ENCODE measurements around the gene EXOC6B. TPM values are rescaled to one million over a fixed set of nuclear protein-coding genes. Genes with fewer than 3 reads are reported as not detected.

EXOC6B gene
- total RNA-seq, 1 experiment from 2014 or later, result 34.3 TPM

DNA sequence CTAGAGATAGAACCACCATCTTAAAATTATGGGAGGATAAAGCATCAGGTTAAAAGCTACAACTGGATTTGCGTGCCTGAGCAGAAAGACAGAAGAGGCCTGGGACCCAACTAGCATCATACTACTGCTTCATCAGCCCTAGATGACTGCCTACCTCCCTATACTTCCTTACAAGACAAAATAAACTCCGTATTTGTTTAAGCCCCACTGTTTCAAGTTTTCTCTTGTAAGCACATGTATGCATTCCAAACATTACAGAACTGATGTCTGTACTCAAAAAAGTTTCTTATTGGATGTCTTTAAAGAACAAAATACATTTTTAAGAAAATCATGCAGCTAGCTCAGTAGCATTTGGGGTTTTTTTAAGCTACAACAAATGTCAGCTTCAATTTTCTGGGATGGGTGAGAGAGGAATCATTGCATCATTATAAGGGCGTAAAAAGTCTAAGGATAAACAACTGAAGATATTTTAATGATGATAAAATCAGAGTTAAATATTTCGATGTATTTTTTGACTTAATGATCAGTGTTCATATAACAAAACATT lies 213.1 kb downstream of the EXOC6B start:
- Histone ChIP-seq H3K36me3 (ENCODE audit: low read depth) (no peaks in the 10 kb centered on the region), H3K9me2 (ENCODE audit: insufficient read depth) (no peaks in the 10 kb centered on the region; the same call in 1 of the 2 replicates), H3K79me2 (ENCODE audit: low read depth) (no peaks in the 10 kb centered on the region), H3K4me3 (no peak overlapping the region), H4K20me1 (ENCODE audit: insufficient read depth) (no peaks in the 10 kb centered on the region), H3K9me3 (ENCODE audit: insufficient read depth, low read depth) (no peaks in the 10 kb centered on the region), H3F3A (ENCODE audit: insufficient read depth, low read depth) (no peaks in the 10 kb centered on the region), H3K27ac (no peak overlapping the region), H3K27me3 (ENCODE audit: insufficient read depth, low read depth) (no peaks in the 10 kb centered on the region), H3K4me1 (replicated peaks; ENCODE audit: insufficient read depth) (no peaks in the 10 kb centered on the region), H3K4me2 (no peak overlapping the region), H2AFZ (no peak overlapping the region)
- ChIA-PET CTCF (no interaction called here), POLR2A (ENCODE audit: unreplicated experiment) (no interaction called here)
- intact Hi-C loops (cut with micrococcal nuclease; ENCODE audit: unreplicated experiment), result no loop called here
- TF ChIP-seq, protein P1, sequence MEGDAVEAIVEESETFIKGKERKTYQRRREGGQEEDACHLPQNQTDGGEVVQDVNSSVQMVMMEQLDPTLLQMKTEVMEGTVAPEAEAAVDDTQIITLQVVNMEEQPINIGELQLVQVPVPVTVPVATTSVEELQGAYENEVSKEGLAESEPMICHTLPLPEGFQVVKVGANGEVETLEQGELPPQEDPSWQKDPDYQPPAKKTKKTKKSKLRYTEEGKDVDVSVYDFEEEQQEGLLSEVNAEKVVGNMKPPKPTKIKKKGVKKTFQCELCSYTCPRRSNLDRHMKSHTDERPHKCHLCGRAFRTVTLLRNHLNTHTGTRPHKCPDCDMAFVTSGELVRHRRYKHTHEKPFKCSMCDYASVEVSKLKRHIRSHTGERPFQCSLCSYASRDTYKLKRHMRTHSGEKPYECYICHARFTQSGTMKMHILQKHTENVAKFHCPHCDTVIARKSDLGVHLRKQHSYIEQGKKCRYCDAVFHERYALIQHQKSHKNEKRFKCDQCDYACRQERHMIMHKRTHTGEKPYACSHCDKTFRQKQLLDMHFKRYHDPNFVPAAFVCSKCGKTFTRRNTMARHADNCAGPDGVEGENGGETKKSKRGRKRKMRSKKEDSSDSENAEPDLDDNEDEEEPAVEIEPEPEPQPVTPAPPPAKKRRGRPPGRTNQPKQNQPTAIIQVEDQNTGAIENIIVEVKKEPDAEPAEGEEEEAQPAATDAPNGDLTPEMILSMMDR (conservative IDR thresholded peaks at IDR 0.05), result no peak
- TF ChIP-seq EZH2 (IDR thresholded peaks at IDR 0.05; ENCODE audit: low read depth), result no peak
- BruUV-seq (replicated peaks), result no TSS peak
- no peak for DNase-seq

DNA sequence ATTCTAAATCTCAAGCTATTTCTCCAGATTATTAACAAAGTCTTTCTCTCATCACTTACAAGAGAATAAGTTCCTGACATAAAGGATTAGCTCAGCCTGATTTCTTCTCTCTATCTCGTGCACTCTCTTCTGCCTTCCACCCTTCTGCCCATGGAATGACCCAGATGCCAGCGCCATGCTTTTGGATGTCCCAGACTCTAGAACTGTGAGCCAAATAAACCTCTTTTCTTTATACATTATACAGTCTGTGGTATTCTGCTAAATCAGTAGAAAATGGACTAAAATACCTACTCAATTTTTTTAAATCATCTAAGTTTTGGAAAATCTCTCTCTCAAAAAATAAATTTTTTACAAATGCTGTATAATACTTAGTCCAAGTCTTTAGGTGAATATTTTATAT lies 218.6 kb downstream of the EXOC6B start:
- Histone ChIP-seq H4K20me1 (ENCODE audit: insufficient read depth) (no peaks in the 10 kb centered on the region; the same call in 1 of the 2 replicates), H3K9me2 (ENCODE audit: insufficient read depth) (no peaks in the 10 kb centered on the region; the same call in 1 of the 2 replicates), H3K27me3 (ENCODE audit: insufficient read depth, low read depth) (no peaks in the 10 kb centered on the region), H3K4me2 (no peak overlapping the region), H3K36me3 (ENCODE audit: low read depth) (no peaks in the 10 kb centered on the region), H3K4me1 (replicated peaks; ENCODE audit: insufficient read depth) (no peaks in the 10 kb centered on the region), H3K9me3 (ENCODE audit: insufficient read depth, low read depth) (no peaks in the 10 kb centered on the region), H3F3A (ENCODE audit: insufficient read depth, low read depth) (no peaks in the 10 kb centered on the region), H3K79me2 (ENCODE audit: low read depth) (no peaks in the 10 kb centered on the region), H3K27ac (no peak overlapping the region), H2AFZ (no peak overlapping the region), H3K4me3 (no peak overlapping the region)
- no TSS peak for BruUV-seq (replicated peaks)
- no peak for TF ChIP-seq EZH2 (IDR thresholded peaks at IDR 0.05; ENCODE audit: low read depth)
- TF ChIP-seq, protein P1 (conservative IDR thresholded peaks at IDR 0.05), result no peak
- no peak for DNase-seq
- ChIA-PET POLR2A (ENCODE audit: unreplicated experiment) (no interaction called here), CTCF (no interaction called here)
- intact Hi-C loops (cut with micrococcal nuclease; ENCODE audit: unreplicated experiment), result no loop called here

DNA sequence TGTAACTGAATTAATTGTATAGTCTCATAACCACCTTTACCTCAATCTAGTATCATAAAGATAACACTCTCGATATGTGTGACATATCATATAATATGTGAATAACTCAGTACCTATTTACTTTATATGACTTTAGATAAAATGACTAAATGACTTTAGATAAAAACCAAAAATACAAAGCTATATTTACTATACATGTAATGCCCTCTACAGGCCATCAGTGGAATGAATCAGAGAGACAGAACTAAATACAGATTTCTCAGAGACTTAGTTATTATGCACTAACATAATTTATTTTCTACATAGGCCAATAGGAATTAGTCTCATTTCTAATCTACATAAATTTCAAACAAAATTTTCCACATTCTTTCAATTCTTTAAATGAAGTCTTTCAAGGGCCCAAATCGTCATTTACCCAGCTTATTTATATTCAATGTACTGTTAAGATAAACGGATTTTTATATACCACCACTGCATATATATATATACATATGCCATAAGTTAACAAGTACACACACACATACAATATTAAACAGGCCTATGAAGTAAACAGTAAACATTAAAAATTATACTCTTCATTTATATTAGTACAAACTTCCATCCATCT lies 219.9 kb downstream of the EXOC6B start:
- H2AFZ ChIP-seq, result no peak overlapping the region
- BruUV-seq (replicated peaks), result no TSS peak
- H3F3A ChIP-seq (ENCODE audit: insufficient read depth, low read depth), result no peaks in the 10 kb centered on the region
- H3K9me2 ChIP-seq (ENCODE audit: insufficient read depth), result no peaks in the 10 kb centered on the region; the same call in 1 of the 2 replicates
- H3K9me3 ChIP-seq (ENCODE audit: insufficient read depth, low read depth), result no peaks in the 10 kb centered on the region
- H3K36me3 ChIP-seq (ENCODE audit: low read depth), result no peaks in the 10 kb centered on the region
- H3K27me3 ChIP-seq (ENCODE audit: insufficient read depth, low read depth), result no peaks in the 10 kb centered on the region
- H3K79me2 ChIP-seq (ENCODE audit: low read depth), result no peaks in the 10 kb centered on the region
- DNase-seq, result no peak
- H3K4me2 ChIP-seq, result no peak overlapping the region
- CTCF ChIA-PET, result interaction anchor here (0.6 to 1.0 kb wide), 3 partner anchors 454 to 682 kb away, joined by 3 to 4 read pairs (median 4); no protein-coding TSS in a partner anchor
- H3K4me1 ChIP-seq (replicated peaks; ENCODE audit: insufficient read depth), result no peaks in the 10 kb centered on the region
- intact Hi-C loops (cut with micrococcal nuclease; ENCODE audit: unreplicated experiment), result no loop called here
- no peaks in the 10 kb centered on the region; the same call in 1 of the 2 replicates for H4K20me1 ChIP-seq (ENCODE audit: insufficient read depth)
- no peak overlapping the region for H3K4me3 ChIP-seq
- TF ChIP-seq, protein P1 (conservative IDR thresholded peaks at IDR 0.05), result peak; percentile 87
- TF ChIP-seq EZH2 (IDR thresholded peaks at IDR 0.05; ENCODE audit: low read depth), result no peak
- H3K27ac ChIP-seq, result no peak overlapping the region
- POLR2A ChIA-PET (ENCODE audit: unreplicated experiment), result interaction anchor here (0.6 kb wide), 1 partner anchor 160 kb away, joined by 3 read pairs; no protein-coding TSS in a partner anchor
